HCT116 (cell line): Measurements from ENCODE around the gene METTL6.

ENCODE experiments used
- EZH2 ChIP-seq: fragments of 200-600 bp; sonication (generic); IDR thresholded peaks from 2 replicates; pipeline ENCODE4 v1.6.1; 2017; ENCODE audit warnings: antibody characterized with exemption, mixed run types
- EZH2phosphoT487 ChIP-seq: fragments of 200-600 bp; IDR thresholded peaks from 2 replicates; pipeline ENCODE4 v1.6.1; 2018; ENCODE audit warnings: antibody characterized with exemption, borderline replicate concordance
- ZNF274 ChIP-seq: fragments of 200-500 bp; sonication (Bioruptor generic); IDR thresholded peaks from 2 replicates; pipeline ENCODE4 v1.6.1; 2014; ENCODE audit warnings: mild to moderate bottlenecking, low read depth, low read length, inconsistent platforms
- TF ChIP-seq, protein P1 (sequence below): IDR thresholded peaks from 2 replicates; pipeline ENCODE4 v1.6.1; 2011; ENCODE audit warnings: mild to moderate bottlenecking, low read length, moderate library complexity; ENCODE audit not compliant: insufficient replicate concordance; ENCODE audit errors: extremely low read depth
- TF ChIP-seq, protein P2 (sequence below), 3 experiments: fragments of 200-600 bp in 1 of 3; sonication (generic) in 1 of 3; IDR thresholded peaks in 2 of 3; conservative IDR thresholded peaks in 1 of 3; 2 replicates each; pipeline ENCODE4 v1.5.1; 2012 to 2017; ENCODE audit warnings: low read depth in 2 of 3, low read length in 2 of 3, antibody characterized with exemption in 1 of 3, borderline replicate concordance in 1 of 3, control low read depth in 1 of 3, mild to moderate bottlenecking in 1 of 3, mixed read lengths in 1 of 3, mixed run types in 1 of 3, moderate library complexity in 1 of 3; ENCODE audit not compliant: insufficient read depth in 1 of 3
- TF ChIP-seq, protein P3 (sequence below): IDR thresholded peaks from 2 replicates; pipeline ENCODE4 v1.6.1; 2012

DNA sequence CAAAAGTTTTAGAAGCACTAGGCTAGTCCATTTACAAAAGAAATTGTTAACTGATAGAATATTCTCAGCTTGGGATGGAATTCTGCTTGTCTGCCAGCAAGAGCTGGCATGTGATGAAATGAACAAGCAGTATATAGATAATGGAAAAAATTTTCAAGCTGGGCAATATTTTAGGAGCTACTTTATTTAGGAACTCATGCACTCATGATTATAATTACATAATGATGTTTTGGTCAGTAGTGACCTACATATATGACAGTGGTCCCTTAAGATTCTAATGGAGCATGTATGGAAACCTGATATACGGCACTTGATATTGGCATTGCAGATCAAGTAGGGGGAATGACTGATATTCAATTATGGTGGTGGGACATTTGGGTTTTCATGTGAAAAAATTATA, 6.2 kb upstream of the METTL6 start:
- TF ChIP-seq EZH2phosphoT487, result no peak
- TF ChIP-seq, protein P1, sequence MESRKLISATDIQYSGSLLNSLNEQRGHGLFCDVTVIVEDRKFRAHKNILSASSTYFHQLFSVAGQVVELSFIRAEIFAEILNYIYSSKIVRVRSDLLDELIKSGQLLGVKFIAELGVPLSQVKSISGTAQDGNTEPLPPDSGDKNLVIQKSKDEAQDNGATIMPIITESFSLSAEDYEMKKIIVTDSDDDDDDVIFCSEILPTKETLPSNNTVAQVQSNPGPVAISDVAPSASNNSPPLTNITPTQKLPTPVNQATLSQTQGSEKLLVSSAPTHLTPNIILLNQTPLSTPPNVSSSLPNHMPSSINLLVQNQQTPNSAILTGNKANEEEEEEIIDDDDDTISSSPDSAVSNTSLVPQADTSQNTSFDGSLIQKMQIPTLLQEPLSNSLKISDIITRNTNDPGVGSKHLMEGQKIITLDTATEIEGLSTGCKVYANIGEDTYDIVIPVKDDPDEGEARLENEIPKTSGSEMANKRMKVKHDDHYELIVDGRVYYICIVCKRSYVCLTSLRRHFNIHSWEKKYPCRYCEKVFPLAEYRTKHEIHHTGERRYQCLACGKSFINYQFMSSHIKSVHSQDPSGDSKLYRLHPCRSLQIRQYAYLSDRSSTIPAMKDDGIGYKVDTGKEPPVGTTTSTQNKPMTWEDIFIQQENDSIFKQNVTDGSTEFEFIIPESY, result no peak
- TF ChIP-seq, protein P2, sequence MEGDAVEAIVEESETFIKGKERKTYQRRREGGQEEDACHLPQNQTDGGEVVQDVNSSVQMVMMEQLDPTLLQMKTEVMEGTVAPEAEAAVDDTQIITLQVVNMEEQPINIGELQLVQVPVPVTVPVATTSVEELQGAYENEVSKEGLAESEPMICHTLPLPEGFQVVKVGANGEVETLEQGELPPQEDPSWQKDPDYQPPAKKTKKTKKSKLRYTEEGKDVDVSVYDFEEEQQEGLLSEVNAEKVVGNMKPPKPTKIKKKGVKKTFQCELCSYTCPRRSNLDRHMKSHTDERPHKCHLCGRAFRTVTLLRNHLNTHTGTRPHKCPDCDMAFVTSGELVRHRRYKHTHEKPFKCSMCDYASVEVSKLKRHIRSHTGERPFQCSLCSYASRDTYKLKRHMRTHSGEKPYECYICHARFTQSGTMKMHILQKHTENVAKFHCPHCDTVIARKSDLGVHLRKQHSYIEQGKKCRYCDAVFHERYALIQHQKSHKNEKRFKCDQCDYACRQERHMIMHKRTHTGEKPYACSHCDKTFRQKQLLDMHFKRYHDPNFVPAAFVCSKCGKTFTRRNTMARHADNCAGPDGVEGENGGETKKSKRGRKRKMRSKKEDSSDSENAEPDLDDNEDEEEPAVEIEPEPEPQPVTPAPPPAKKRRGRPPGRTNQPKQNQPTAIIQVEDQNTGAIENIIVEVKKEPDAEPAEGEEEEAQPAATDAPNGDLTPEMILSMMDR (IDR thresholded peaks at IDR 0.05 in 2 of 3, conservative IDR thresholded peaks at IDR 0.05 in 1 of 3; ENCODE audit: borderline replicate concordance in 1 of 3, insufficient read depth in 1 of 3, low read depth in 2 of 3, low read length in 2 of 3), result no peak
- TF ChIP-seq ZNF274, result no peak
- TF ChIP-seq, protein P3, sequence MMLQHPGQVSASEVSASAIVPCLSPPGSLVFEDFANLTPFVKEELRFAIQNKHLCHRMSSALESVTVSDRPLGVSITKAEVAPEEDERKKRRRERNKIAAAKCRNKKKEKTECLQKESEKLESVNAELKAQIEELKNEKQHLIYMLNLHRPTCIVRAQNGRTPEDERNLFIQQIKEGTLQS, result no peak
- TF ChIP-seq EZH2, result no peak
